Heart right ventricle (tissue), 16 donors: Measurements from ENCODE around the gene TNIP3. TPM values are rescaled to one million over a fixed set of nuclear protein-coding genes. Genes with fewer than 3 reads are reported as not detected.
A peak's percentile ranks its signal among the peaks of the same experiment; 100 is the strongest.

Experiments used
- ATAC-seq, 8 donors: fragments of 200-7000 bp; cut with Tn5 transposase; one replicate each; pipeline ENCODE4 v1.9.1; 2020; ENCODE audit warnings: mild to moderate bottlenecking in 8 of 8, moderate library complexity in 8 of 8, moderate number of reproducible peaks in 1 of 8
- DNase-seq, 2 donors: peaks; one replicate each; pipeline ENCODE4 v3.0.0-alpha.2; 2020
- H3K27ac ChIP-seq, 10 donors: fragments of 200-600 bp; sonication (generic) in 2 of 10; one replicate each; pipeline versions ENCODE4 v1.5.0 to v1.8.0; 2020 to 2022; ENCODE audit warnings: mild to moderate bottlenecking in 3 of 10
- H3K27me3 ChIP-seq, 7 donors: fragments of 200-600 bp; one replicate each; pipeline ENCODE4 v1.8.0; 2021 to 2022; ENCODE audit warnings: mild to moderate bottlenecking in 2 of 7
- H3K36me3 ChIP-seq, 9 donors: fragments of 200-600 bp; sonication (generic) in 1 of 9; one replicate each; pipeline versions ENCODE4 v1.5.0 to v1.8.0; 2020 to 2022; ENCODE audit warnings: mild to moderate bottlenecking in 2 of 9
- H3K4me1 ChIP-seq, 9 donors: fragments of 200-600 bp; sonication (generic) in 1 of 9; one replicate each; pipeline versions ENCODE4 v1.5.0 to v1.8.0; 2020 to 2022; ENCODE audit warnings: mild to moderate bottlenecking in 4 of 9
- H3K4me3 ChIP-seq, 10 donors: fragments of 200-600 bp; sonication (generic) in 2 of 10; one replicate each; pipeline versions ENCODE4 v1.5.0 to v1.8.0; 2020 to 2022; ENCODE audit warnings: mild to moderate bottlenecking in 7 of 10, moderate library complexity in 2 of 10
- H3K9me3 ChIP-seq, 11 donors: fragments of 200-600 bp in 10 of 11; sonication (generic) in 2 of 11; one replicate each; pipeline versions ENCODE4 v1.5.0 to v1.8.0; 2013 to 2022; ENCODE audit warnings: mild to moderate bottlenecking in 2 of 11, control low read depth in 1 of 11, moderate library complexity in 1 of 11
- WGBS, 2 donors: extraction: QIAGEN DNeasy Blood & Tissue Kit; methylation state at CpG; one replicate each; pipeline ENCODE4 v1.1.7; 2013; ENCODE audit warnings: inconsistent platforms in 1 of 2; 5-methylcytosine and 5-hydroxymethylcytosine counted together
- intact Hi-C, 10 donors: fragments of 100-400 bp; cut with DNase I; formaldehyde crosslinking; loops; one replicate each; pipeline versions ENCODE4 v1.11.1 to v1.14.2; 2022
- polyA plus RNA-seq, 2 donors: library from polyadenylated mRNA; stranded (reverse); fragments of 200-250 nt; gene quantifications; one replicate each; pipeline ENCODE4 v1.2.3, GENCODE V29; 2013
- total RNA-seq, 10 donors: library from RNA; stranded (reverse); fragmentation: NEBNext Ultra II Directional in 3 of 10; extraction: Animal tissue kit (Norgen Biotek cat#: 25700) in 3 of 10; gene quantifications; one replicate each; pipeline versions ENCODE4 v1.2.1 to v1.2.4, GENCODE V29; 2021 to 2023
- TF ChIP-seq, protein P1 (sequence below), 9 donors: fragments of 200-600 bp; sonication (generic) in 2 of 9; IDR thresholded peaks; one replicate each; pipeline versions ENCODE4 v1.5.0 to v1.8.0; 2021 to 2022; ENCODE audit warnings: antibody characterized with exemption in 9 of 9, mild to moderate bottlenecking in 5 of 9, moderate library complexity in 1 of 9
- donor health status: Arrhythmogenic right ventricular cardiomyopathy.
- donor health status: ischemic (EF 13 %, LVEDD 7.1; RV severe dilation, severe dysfunction).
- donor health status: healthy with polysubstance abuse.
- donor health status: DM: no; HTN: yes; CAD: no.
- donor health status: DM: no; HTN: no; CAD: no.
- donor health status: ischemic (EF 25% LVEDD 6.9; RV normal size, moderate dysfunction).
- donor health status: ischemic (EF 25% LVEDD 5.7; RV mildly dilated, moderate dysfunction).
- donor health status: healthy.
- donor health status: DM: yes; HTN: yes; CAD: no.
- donor health status: Ischemic cardiomyopathy.
- donor health status: ischemic (EF 35%, LVEDD 5.7; RV mildly dilated, moderate dysfunction).
- donor health status: nonischemic (EF 11% LVEDD 7.7; RV severe dilation, severe dysfunction).
- donor health status: DM: yes; HTN: yes; CAD: no.
- donor health status: PGD.
- donor health status: ischemic (EF 29% LVEDD 5.4; RV normal size, mild dysfunction).
- donor health status: nonischemic (EF 23%, LVEDD 6.1; RV moderate dilation, normal function).

TNIP3 gene
- total and polyA plus RNA-seq, 12 donors = 0.04 to 0.49 TPM; not detected in 10

DNA sequence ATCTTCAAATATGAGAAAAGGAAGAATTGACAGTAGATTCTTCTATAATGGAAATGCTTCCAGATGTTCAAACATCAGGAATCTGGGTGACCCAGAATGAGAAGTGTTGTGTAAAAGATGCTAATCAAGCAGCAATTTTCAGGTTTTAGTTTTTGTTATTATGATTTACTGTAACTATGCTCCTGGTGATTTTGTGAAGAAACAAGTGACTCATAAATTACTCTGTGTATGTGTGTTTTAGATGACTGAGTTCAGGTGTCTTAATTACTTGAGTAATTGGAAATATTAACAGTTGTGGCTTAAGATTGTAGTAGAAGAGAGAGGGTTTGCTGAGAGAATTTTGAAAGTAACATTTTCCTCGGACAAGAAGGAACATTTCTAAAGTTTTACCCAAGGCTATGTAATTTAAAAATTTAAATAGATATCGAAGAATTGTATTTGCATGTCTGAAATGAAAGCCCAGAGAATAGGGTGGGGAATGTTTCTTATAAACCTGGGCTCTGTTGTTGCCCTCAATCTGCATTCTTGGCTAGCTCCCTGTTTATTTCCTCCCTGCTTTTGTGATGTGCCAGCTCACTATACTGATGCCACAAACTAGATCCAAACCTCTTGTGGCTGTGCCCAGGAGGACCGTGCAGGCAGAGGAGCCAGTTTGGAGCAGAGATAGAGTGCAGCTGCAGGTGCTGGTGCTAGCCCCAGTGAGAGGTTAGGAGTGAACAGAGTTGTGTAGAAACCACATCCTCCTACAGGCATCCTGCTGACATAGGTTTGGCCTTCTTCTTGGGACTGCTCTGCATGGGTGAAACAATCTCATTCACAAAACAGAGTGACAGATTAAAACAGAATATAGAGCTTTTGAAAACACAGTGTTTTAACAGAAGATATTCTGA, 25.4 kb upstream of the TNIP3 start:
- Histone ChIP-seq H3K27ac (peak overlapping the region in 1 of 10 donors; percentile 58), H3K36me3 (no peaks in the 10 kb centered on the region), H3K27me3 (peaks cover 0 to 12% (median 0%) of the 10 kb centered on the region in 7 donors), H3K4me3 (no peak overlapping the region), H3K4me1 (peaks cover 0 to 8% (median 0%) of the 10 kb centered on the region in 9 donors), H3K9me3 (no peaks in the 10 kb centered on the region)
- ATAC-seq (peak in 2 of 8 donors; percentile 39 to 61), DNase-seq (no peak)
- intact Hi-C loops = loop anchor here in 7 of 10 donors (5.0 to 10.0 kb wide), 5 partner anchors 55 to 545 kb away; no protein-coding TSS in a partner anchor
- 56 to 62% methylated on average over 3 of the region's 3 CpGs for WGBS, 2 donors
- TF ChIP-seq, protein P1, sequence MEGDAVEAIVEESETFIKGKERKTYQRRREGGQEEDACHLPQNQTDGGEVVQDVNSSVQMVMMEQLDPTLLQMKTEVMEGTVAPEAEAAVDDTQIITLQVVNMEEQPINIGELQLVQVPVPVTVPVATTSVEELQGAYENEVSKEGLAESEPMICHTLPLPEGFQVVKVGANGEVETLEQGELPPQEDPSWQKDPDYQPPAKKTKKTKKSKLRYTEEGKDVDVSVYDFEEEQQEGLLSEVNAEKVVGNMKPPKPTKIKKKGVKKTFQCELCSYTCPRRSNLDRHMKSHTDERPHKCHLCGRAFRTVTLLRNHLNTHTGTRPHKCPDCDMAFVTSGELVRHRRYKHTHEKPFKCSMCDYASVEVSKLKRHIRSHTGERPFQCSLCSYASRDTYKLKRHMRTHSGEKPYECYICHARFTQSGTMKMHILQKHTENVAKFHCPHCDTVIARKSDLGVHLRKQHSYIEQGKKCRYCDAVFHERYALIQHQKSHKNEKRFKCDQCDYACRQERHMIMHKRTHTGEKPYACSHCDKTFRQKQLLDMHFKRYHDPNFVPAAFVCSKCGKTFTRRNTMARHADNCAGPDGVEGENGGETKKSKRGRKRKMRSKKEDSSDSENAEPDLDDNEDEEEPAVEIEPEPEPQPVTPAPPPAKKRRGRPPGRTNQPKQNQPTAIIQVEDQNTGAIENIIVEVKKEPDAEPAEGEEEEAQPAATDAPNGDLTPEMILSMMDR (IDR thresholded peaks at IDR 0.05) = no peak

- DNase-seq (no peak), ATAC-seq (no peak)
- Histone ChIP-seq H3K27ac (no peak overlapping the region), H3K27me3 (peaks cover 0 to 12% (median 0%) of the 10 kb centered on the region in 7 donors), H3K36me3 (no peaks in the 10 kb centered on the region), H3K4me3 (no peak overlapping the region), H3K4me1 (peaks cover 0 to 14% (median 0%) of the 10 kb centered on the region in 9 donors), H3K9me3 (no peaks in the 10 kb centered on the region)
- intact Hi-C loops = no loop called here
- 63 to 68% methylated on average over 1 of the region's 1 CpG for WGBS, 2 donors
- TF ChIP-seq, protein P1 (IDR thresholded peaks at IDR 0.05) = no peak
Measured at GRCh38 chr4:121187206-121187605, 23.1 kb upstream of the TNIP3 start.

DNA sequence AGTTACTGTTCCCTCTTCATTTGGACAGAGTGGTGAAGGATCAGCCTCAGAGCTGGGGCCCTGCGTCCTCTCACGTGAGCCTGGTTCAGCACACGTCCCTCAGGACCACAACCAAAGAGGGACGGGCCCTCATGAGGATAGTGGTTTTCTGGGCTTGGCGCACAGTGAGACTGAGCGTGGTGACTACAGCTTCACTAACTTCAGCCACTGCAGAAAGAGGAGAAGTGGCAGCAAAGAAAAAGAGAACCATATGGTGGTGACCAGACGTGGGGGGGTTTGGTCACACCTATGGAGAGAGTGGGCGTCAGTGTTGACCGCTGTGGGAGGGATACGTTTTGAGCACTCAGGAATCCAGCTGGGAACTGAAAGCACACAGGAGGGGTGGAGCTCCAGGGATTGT, 21.8 kb upstream of the TNIP3 start:
- 81 to 83% methylated on average over 10 of the region's 10 CpGs for WGBS, 2 donors
- no peak overlapping the region for H3K27ac ChIP-seq
- TF ChIP-seq, protein P1 (IDR thresholded peaks at IDR 0.05) = no peak
- intact Hi-C loops = no loop called here
- peaks cover 0 to 8% (median 0%) of the 10 kb centered on the region in 9 donors for H3K4me1 ChIP-seq
- no peaks in the 10 kb centered on the region for H3K36me3 ChIP-seq
- no peak for ATAC-seq
- H3K9me3 ChIP-seq = no peaks in the 10 kb centered on the region
- no peak for DNase-seq
- no peak overlapping the region for H3K4me3 ChIP-seq
- peaks cover 0 to 3% (median 0%) of the 10 kb centered on the region in 7 donors for H3K27me3 ChIP-seq

GRCh38 chr4:121183989-121184388, 19.9 kb upstream of the TNIP3 start:
- intact Hi-C loops = no loop called here
- Histone ChIP-seq H3K36me3 (no peaks in the 10 kb centered on the region), H3K4me1 (peaks cover 0 to 8% (median 0%) of the 10 kb centered on the region in 9 donors), H3K27ac (no peak overlapping the region), H3K9me3 (no peaks in the 10 kb centered on the region), H3K27me3 (peaks cover 0 to 2% (median 0%) of the 10 kb centered on the region in 7 donors), H3K4me3 (no peak overlapping the region)
- TF ChIP-seq, protein P1 (IDR thresholded peaks at IDR 0.05) = no peak
- no peak for ATAC-seq
- WGBS, 2 donors = 95 to 99% methylated on average over 1 of the region's 1 CpG
- DNase-seq = no peak
